Hepatocyte (in vitro differentiated cells): ENCODE results near the gene KCND3. TPM values are rescaled to one million over a fixed set of nuclear protein-coding genes. Genes with fewer than 3 reads are reported as not detected.

Experiments
- DNase-seq: peaks from one replicate; pipeline ENCODE4 v3.0.0-alpha.2; 2016; ENCODE audit warnings: low spot score
- H2AFZ ChIP-seq: fragments of 200-600 bp; sonication (generic); 2 replicates; pipeline ENCODE4 v1.6.0; 2016; ENCODE audit warnings: antibody characterized with exemption, mild to moderate bottlenecking
- H3K27ac ChIP-seq: fragments of 200-600 bp; sonication (generic); 2 replicates; pipeline ENCODE4 v1.5.1; 2016; ENCODE audit warnings: mild to moderate bottlenecking
- H3K27me3 ChIP-seq: fragments of 200-600 bp; sonication (generic); 2 replicates; pipeline ENCODE4 v1.6.1; 2016
- H3K36me3 ChIP-seq: fragments of 200-600 bp; sonication (generic); replicated peaks from 2 replicates; pipeline ENCODE4 v1.5.1; 2016; ENCODE audit warnings: low read depth; ENCODE audit not compliant: insufficient read depth
- H3K4me1 ChIP-seq: fragments of 200-600 bp; sonication (generic); 2 replicates; pipeline ENCODE4 v1.5.1; 2016; ENCODE audit warnings: mild to moderate bottlenecking, moderate library complexity; ENCODE audit not compliant: insufficient read depth
- H3K4me2 ChIP-seq: fragments of 200-600 bp; sonication (generic); 2 replicates; pipeline ENCODE4 v1.6.0; 2016
- H3K4me3 ChIP-seq: fragments of 200-600 bp; sonication (generic); 2 replicates; pipeline ENCODE4 v1.5.1; 2016; ENCODE audit warnings: mild to moderate bottlenecking
- H3K79me2 ChIP-seq: fragments of 200-600 bp; sonication (generic); 2 replicates; pipeline ENCODE4 v1.6.0; 2017; ENCODE audit warnings: mild to moderate bottlenecking
- H3K9me2 ChIP-seq: fragments of 200-600 bp; sonication (generic); replicated peaks from 2 replicates; pipeline ENCODE4 v1.6.0; 2017; ENCODE audit warnings: mild to moderate bottlenecking; ENCODE audit not compliant: insufficient read depth
- H3K9me3 ChIP-seq: fragments of 200-600 bp; sonication (generic); 2 replicates; pipeline ENCODE4 v1.5.1; 2016; ENCODE audit warnings: low read depth, mild to moderate bottlenecking
- H4K20me1 ChIP-seq: fragments of 200-600 bp; sonication (generic); 2 replicates; pipeline ENCODE4 v1.6.0; 2016; ENCODE audit warnings: mild to moderate bottlenecking; ENCODE audit not compliant: insufficient read depth, poor library complexity, severe bottlenecking
- CTCF ChIP-seq: fragments of 200-600 bp; sonication (generic); IDR thresholded peaks from 2 replicates; pipeline ENCODE4 v1.5.1; 2016; ENCODE audit warnings: antibody characterized with exemption, mild to moderate bottlenecking; ENCODE audit not compliant: poor library complexity
- EZH2 ChIP-seq: fragments of 200-600 bp; sonication (generic); IDR thresholded peaks from 2 replicates; pipeline ENCODE4 v1.6.1; 2016; ENCODE audit warnings: antibody characterized with exemption, mild to moderate bottlenecking, borderline replicate concordance
- EZH2phosphoT487 ChIP-seq: fragments of 200-600 bp; sonication (generic); IDR thresholded peaks from one replicate; pipeline ENCODE4 v1.6.1; 2018; ENCODE audit warnings: antibody characterized with exemption, mild to moderate bottlenecking, low read depth, moderate library complexity; ENCODE audit not compliant: unreplicated experiment, severe bottlenecking
- whole genome bisulfite sequencing: methylation state at CpG from one replicate; pipeline ENCODE4 v1.1.6; 2016; ENCODE audit warnings: low lambda C conversion rate; ENCODE audit errors: missing lambda C conversion rate; 5-methylcytosine and 5-hydroxymethylcytosine counted together
- polyA plus RNA-seq: library from polyadenylated mRNA; unstranded; fragments of >200 nt; fragmentation: Nextera tagmentation; extraction: Ambion mirVana; gene quantifications from 2 replicates; pipeline ENCODE4 v1.2.1, GENCODE V29; 2016
- total RNA-seq: library from RNA; depleted of rRNA; stranded (reverse); fragments of >200 nt; gene quantifications from 2 replicates; pipeline ENCODE4 v1.2.3, GENCODE V29; 2014

The KCND3 gene
- total and polyA plus RNA-seq, 2 experiments from 2014 or later = 1.4 to 2.7 TPM

- Histone ChIP-seq H3K79me2 (no peaks in the 10 kb centered on the region), H3K9me2 (no peaks in the 10 kb centered on the region), H3K4me1 (no peaks in the 10 kb centered on the region), H3K4me3 (no peak overlapping the region), H3K4me2 (no peak overlapping the region), H3K27ac (no peak overlapping the region), H4K20me1 (no peaks in the 10 kb centered on the region), H3K27me3 (no peaks in the 10 kb centered on the region), H3K9me3 (no peaks in the 10 kb centered on the region), H2AFZ (no peak overlapping the region), H3K36me3 (no peaks in the 10 kb centered on the region)
- no peak for DNase-seq
- TF ChIP-seq EZH2 = no peak
- no peak for TF ChIP-seq EZH2phosphoT487
- TF ChIP-seq CTCF = no peak
Observed at GRCh38 chr1:111768023-111768422, 221.4 kb downstream of the KCND3 start.

GRCh38 chr1:111762332-111762731, 227.1 kb downstream of the KCND3 start:
- H3K27me3 ChIP-seq = no peaks in the 10 kb centered on the region
- H4K20me1 ChIP-seq = no peaks in the 10 kb centered on the region
- no peaks in the 10 kb centered on the region for H3K9me3 ChIP-seq
- WGBS = 91% methylated on average over 2 of the region's 2 CpGs
- DNase-seq = no peak
- H3K36me3 ChIP-seq = no peaks in the 10 kb centered on the region
- peaks cover 24% of the 10 kb centered on the region for H3K79me2 ChIP-seq
- H3K4me3 ChIP-seq = no peak overlapping the region
- H3K9me2 ChIP-seq = no peaks in the 10 kb centered on the region
- H2AFZ ChIP-seq = no peak overlapping the region
- no peak overlapping the region for H3K4me2 ChIP-seq
- no peak overlapping the region for H3K27ac ChIP-seq
- peaks cover 2% of the 10 kb centered on the region for H3K4me1 ChIP-seq
- no peak for TF ChIP-seq CTCF
- no peak for TF ChIP-seq EZH2phosphoT487
- TF ChIP-seq EZH2 = no peak

- TF ChIP-seq CTCF = no peak
- no peak for TF ChIP-seq EZH2
- TF ChIP-seq EZH2phosphoT487 = no peak
- no peak overlapping the region for H2AFZ ChIP-seq
- H3K9me3 ChIP-seq = no peaks in the 10 kb centered on the region
- no peaks in the 10 kb centered on the region for H4K20me1 ChIP-seq
- H3K27ac ChIP-seq = no peak overlapping the region
- no peaks in the 10 kb centered on the region for H3K9me2 ChIP-seq
- no peaks in the 10 kb centered on the region for H3K36me3 ChIP-seq
- H3K27me3 ChIP-seq = no peaks in the 10 kb centered on the region
- H3K4me3 ChIP-seq = no peak overlapping the region
- H3K79me2 ChIP-seq = peaks cover 31% of the 10 kb centered on the region
- no peak overlapping the region for H3K4me2 ChIP-seq
- peaks cover 9% of the 10 kb centered on the region for H3K4me1 ChIP-seq
- WGBS = 88% methylated on average over 2 of the region's 2 CpGs
- DNase-seq = no peak
Observed at GRCh38 chr1:111761717-111762116, 227.8 kb downstream of the KCND3 start.

- H3K4me1 ChIP-seq = peaks cover 14% of the 10 kb centered on the region
- H3K27me3 ChIP-seq = no peaks in the 10 kb centered on the region
- H4K20me1 ChIP-seq = no peaks in the 10 kb centered on the region
- 75% methylated on average over 2 of the region's 2 CpGs for WGBS
- H3K27ac ChIP-seq = no peak overlapping the region
- H3K4me3 ChIP-seq = no peak overlapping the region
- no peaks in the 10 kb centered on the region for H3K36me3 ChIP-seq
- H3K9me2 ChIP-seq = no peaks in the 10 kb centered on the region
- no peaks in the 10 kb centered on the region for H3K9me3 ChIP-seq
- H2AFZ ChIP-seq = no peak overlapping the region
- TF ChIP-seq CTCF (no peak), EZH2 (no peak)
- H3K79me2 ChIP-seq = peaks cover 47% of the 10 kb centered on the region
- no peak overlapping the region for H3K4me2 ChIP-seq
- no peak for DNase-seq
Observed at GRCh38 chr1:111758373-111758772, 231.1 kb downstream of the KCND3 start.
